SK-N-MC (cell line): ENCODE measurements around the gene GPR176.
A peak's percentile ranks its signal among the peaks of the same experiment; 100 is the strongest.

Source experiments
- DNase-seq: peaks from one replicate; pipeline ENCODE4 v3.0.0-alpha.2; 2011; ENCODE audit warnings: low read depth, low spot score
- H3K27ac ChIP-seq: fragments of 200-600 bp; sonication (generic); 2 replicates; pipeline ENCODE4 v1.5.1; 2016; ENCODE audit warnings: mixed run types
- H3K36me3 ChIP-seq: fragments of 200-600 bp; sonication (generic); 2 replicates; pipeline ENCODE4 v1.6.1; 2017; ENCODE audit warnings: antibody characterized with exemption, low read length, mixed read lengths; ENCODE audit not compliant: insufficient read depth
- H3K4me3 ChIP-seq: fragments of 200-600 bp; sonication (generic); 2 replicates; pipeline ENCODE4 v1.5.1; 2016
- H3K9ac ChIP-seq: fragments of 200-600 bp; sonication (generic); 2 replicates; pipeline ENCODE4 v1.8.0; 2017; ENCODE audit warnings: mixed run types, mixed read lengths; ENCODE audit not compliant: insufficient read length
- H3K9me3 ChIP-seq: fragments of 200-600 bp; sonication (generic); 2 replicates; pipeline ENCODE4 v1.6.1; 2017; ENCODE audit warnings: low read depth, mild to moderate bottlenecking, antibody characterized with exemption, low read length, moderate library complexity, mixed read lengths
- EZH2 ChIP-seq: fragments of 200-600 bp; sonication (generic); IDR thresholded peaks from one replicate; pipeline ENCODE4 v1.6.1; 2017; ENCODE audit warnings: antibody characterized with exemption
- FOXP2 ChIP-seq: optimal IDR thresholded peaks from 2 replicates; pipeline ENCODE3; 2011; ENCODE audit warnings: mild to moderate bottlenecking, moderate library complexity; ENCODE audit not compliant: insufficient read depth; ENCODE audit errors: extremely low read length, control extremely low read depth
- POLR2AphosphoS5 ChIP-seq: IDR thresholded peaks from 2 replicates; pipeline ENCODE4 v1.6.1; 2012; ENCODE audit warnings: mild to moderate bottlenecking, low read depth, low read length, borderline replicate concordance

GPR176 gene

GRCh38 chr15:39926526-39926925, 6.5 kb upstream of the GPR176 start:
- DNase-seq = no peak
- H3K36me3 ChIP-seq = no peaks in the 10 kb centered on the region
- H3K9ac ChIP-seq = no peak overlapping the region
- H3K9me3 ChIP-seq = no peaks in the 10 kb centered on the region
- TF ChIP-seq FOXP2 (no peak), POLR2AphosphoS5 (no peak)
- no peak overlapping the region for H3K27ac ChIP-seq
- H3K4me3 ChIP-seq = no peak overlapping the region

GRCh38 chr15:39925112-39925842, 5.2 kb upstream of the GPR176 start:
- no peak for TF ChIP-seq EZH2
- TF ChIP-seq FOXP2 = no peak
- no peak for TF ChIP-seq POLR2AphosphoS5
- no peaks in the 10 kb centered on the region for H3K36me3 ChIP-seq
- peak overlapping the region; percentile 44; the same call in 1 of the 2 replicates for H3K27ac ChIP-seq
- no peaks in the 10 kb centered on the region for H3K9me3 ChIP-seq
- no peak overlapping the region for H3K9ac ChIP-seq
- no peak for DNase-seq
- H3K4me3 ChIP-seq = no peak overlapping the region

GRCh38 chr15:39924437-39924836, 4.4 kb upstream of the GPR176 start:
- no peak for TF ChIP-seq FOXP2
- TF ChIP-seq EZH2 = no peak
- TF ChIP-seq POLR2AphosphoS5 = no peak
- no peak overlapping the region for H3K9ac ChIP-seq
- no peak for DNase-seq
- H3K27ac ChIP-seq = peak overlapping the region; percentile 44; the same call in 1 of the 2 replicates
- H3K36me3 ChIP-seq = no peaks in the 10 kb centered on the region
- H3K9me3 ChIP-seq = no peaks in the 10 kb centered on the region
- no peak overlapping the region for H3K4me3 ChIP-seq

GRCh38 chr15:39922462-39923092, 2.5 kb upstream of the GPR176 start:
- H3K36me3 ChIP-seq = no peaks in the 10 kb centered on the region
- peak overlapping the region; percentile 79 for H3K27ac ChIP-seq
- H3K4me3 ChIP-seq = no peak overlapping the region

GRCh38 chr15:39921274-39921638, 1.2 kb upstream of the GPR176 start:
- Histone ChIP-seq H3K27ac (peak overlapping the region; percentile 79), H3K9ac (peak overlapping the region; percentile 74), H3K9me3 (no peaks in the 10 kb centered on the region), H3K4me3 (peak overlapping the region; percentile 89), H3K36me3 (no peaks in the 10 kb centered on the region)
- no peak for TF ChIP-seq POLR2AphosphoS5
- TF ChIP-seq EZH2 = no peak
- no peak for TF ChIP-seq FOXP2
- DNase-seq = no peak

More at GRCh38 chr15:39922462-39923092, 2.5 kb upstream of the GPR176 start:
- DNase-seq = no peak
- no peaks in the 10 kb centered on the region for H3K9me3 ChIP-seq
- TF ChIP-seq POLR2AphosphoS5 = no peak
- TF ChIP-seq EZH2 = no peak
- TF ChIP-seq FOXP2 = no peak
- H3K9ac ChIP-seq = no peak overlapping the region

- no peaks in the 10 kb centered on the region for H3K36me3 ChIP-seq
- no peaks in the 10 kb centered on the region for H3K9me3 ChIP-seq
- peak; percentile 74 for TF ChIP-seq POLR2AphosphoS5
- TF ChIP-seq FOXP2 = no peak
- TF ChIP-seq EZH2 = no peak
- peak overlapping the region; percentile 89 for H3K4me3 ChIP-seq
- H3K9ac ChIP-seq = peak overlapping the region; percentile 74
- DNase-seq = no peak
- peak overlapping the region; percentile 79 for H3K27ac ChIP-seq
Measured at GRCh38 chr15:39920510-39921273, 626 bp upstream of the GPR176 start.

GRCh38 chr15:39919411-39919747, 687 bp downstream of the GPR176 start:
- Histone ChIP-seq H3K9ac (peak overlapping the region; percentile 74), H3K4me3 (peak overlapping the region; percentile 89), H3K36me3 (no peaks in the 10 kb centered on the region), H3K9me3 (0 out of 2 replicates have a peak, but pooled peaks cover 3% of the 10 kb centered on the region), H3K27ac (no peak overlapping the region)
- TF ChIP-seq POLR2AphosphoS5 = no peak
- TF ChIP-seq EZH2 = no peak
- no peak for TF ChIP-seq FOXP2
- DNase-seq = no peak
